ENCODE measurements around the gene KRT1. TPM values are rescaled to one million over a fixed set of nuclear protein-coding genes. Genes with fewer than 3 reads are reported as not detected.

KRT1 gene
- total RNA-seq, 2 donors from 2014 or later = 3.5 TPM; not detected in 1

DNA sequence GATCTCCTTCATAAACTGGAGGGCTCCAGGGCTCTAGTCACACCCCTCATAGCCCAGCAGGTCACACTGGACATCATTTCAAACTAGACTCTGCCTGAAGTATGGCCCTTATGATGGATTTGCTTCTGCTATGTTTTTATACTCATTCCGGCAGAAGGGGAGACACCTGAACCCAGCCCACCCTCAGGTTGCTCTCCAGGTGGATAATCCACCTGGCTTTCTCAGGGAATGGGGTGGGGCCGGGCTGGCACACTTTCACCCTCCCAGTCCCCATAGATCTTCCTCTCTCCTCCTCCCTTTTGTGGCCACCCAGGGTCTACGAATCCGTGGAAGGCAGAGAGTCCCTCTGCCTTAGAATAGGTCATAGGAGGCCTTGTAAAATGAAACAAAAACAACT lies 52.1 kb downstream of the KRT1 start:
- H3K9me3 ChIP-seq = no peaks in the 10 kb centered on the region
- H3K4me1 ChIP-seq (ENCODE audit: control insufficient read depth in 1 of 2, low read depth in 2 of 2) = no peaks in the 10 kb centered on the region
- no peak for DNase-seq (ENCODE audit: low spot score)

DNA sequence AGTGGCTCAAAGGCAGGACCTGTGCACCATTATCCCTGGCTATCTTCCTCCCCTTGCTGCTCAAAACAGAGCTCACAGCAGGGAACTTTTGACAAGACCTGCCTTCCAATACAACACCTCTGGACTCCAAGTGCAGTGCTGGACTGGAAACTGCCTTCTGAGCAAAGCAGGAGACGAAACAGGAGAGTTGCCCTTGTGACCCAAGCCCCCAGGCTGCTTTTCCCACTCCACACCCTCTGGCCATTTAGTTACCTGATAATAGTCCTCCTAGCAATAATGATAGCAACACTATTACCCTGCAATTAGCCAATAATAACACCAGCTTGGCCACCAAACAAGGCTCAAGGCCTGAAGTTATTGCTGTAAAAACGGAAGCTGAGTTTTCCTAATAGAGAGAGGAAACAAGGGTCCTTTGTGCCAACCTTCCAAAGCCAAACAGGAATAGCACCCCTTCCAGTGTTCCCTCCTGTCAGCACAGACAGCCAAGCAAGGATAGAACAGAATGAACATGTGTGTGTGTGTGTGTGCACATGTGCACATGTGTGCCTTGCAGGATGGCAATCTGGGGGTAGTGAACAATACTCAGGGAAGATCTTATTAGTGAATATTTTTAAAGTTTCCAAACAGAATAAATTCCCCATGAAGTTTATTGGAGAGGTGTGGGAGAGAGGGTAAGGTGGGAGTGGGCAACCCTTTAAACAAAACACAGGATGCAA lies 52.7 kb downstream of the KRT1 start:
- no peaks in the 10 kb centered on the region for H3K27me3 ChIP-seq (replicated peaks; ENCODE audit: insufficient read depth)
- no peak for DNase-seq (ENCODE audit: low spot score)
- TF ChIP-seq, protein P1, sequence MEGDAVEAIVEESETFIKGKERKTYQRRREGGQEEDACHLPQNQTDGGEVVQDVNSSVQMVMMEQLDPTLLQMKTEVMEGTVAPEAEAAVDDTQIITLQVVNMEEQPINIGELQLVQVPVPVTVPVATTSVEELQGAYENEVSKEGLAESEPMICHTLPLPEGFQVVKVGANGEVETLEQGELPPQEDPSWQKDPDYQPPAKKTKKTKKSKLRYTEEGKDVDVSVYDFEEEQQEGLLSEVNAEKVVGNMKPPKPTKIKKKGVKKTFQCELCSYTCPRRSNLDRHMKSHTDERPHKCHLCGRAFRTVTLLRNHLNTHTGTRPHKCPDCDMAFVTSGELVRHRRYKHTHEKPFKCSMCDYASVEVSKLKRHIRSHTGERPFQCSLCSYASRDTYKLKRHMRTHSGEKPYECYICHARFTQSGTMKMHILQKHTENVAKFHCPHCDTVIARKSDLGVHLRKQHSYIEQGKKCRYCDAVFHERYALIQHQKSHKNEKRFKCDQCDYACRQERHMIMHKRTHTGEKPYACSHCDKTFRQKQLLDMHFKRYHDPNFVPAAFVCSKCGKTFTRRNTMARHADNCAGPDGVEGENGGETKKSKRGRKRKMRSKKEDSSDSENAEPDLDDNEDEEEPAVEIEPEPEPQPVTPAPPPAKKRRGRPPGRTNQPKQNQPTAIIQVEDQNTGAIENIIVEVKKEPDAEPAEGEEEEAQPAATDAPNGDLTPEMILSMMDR (IDR thresholded peaks at IDR 0.05) = no peak

More for the DNA sequence above, 52.1 kb downstream of the KRT1 start:
- no peaks in the 10 kb centered on the region for H3K36me3 ChIP-seq
- H3K27ac ChIP-seq = no peak overlapping the region
- no peaks in the 10 kb centered on the region for H3K27me3 ChIP-seq (replicated peaks; ENCODE audit: insufficient read depth)
- TF ChIP-seq, protein P1 (IDR thresholded peaks at IDR 0.05) = no peak
- H3K4me3 ChIP-seq = no peak overlapping the region
- no peak for ATAC-seq (ENCODE audit: insufficient number of reproducible peaks, low FRiP score, low read depth)

More for the DNA sequence above, 52.7 kb downstream of the KRT1 start:
- H3K27ac ChIP-seq = no peak overlapping the region
- no peaks in the 10 kb centered on the region for H3K36me3 ChIP-seq
- no peak overlapping the region for H3K4me3 ChIP-seq
- no peak for ATAC-seq (ENCODE audit: insufficient number of reproducible peaks, low FRiP score, low read depth)
- H3K9me3 ChIP-seq = no peaks in the 10 kb centered on the region
- H3K4me1 ChIP-seq (ENCODE audit: control insufficient read depth in 1 of 2, low read depth in 2 of 2) = no peaks in the 10 kb centered on the region

Other genes starting within 250 kb of the KRT1 start
- not detected for gene KRT75, start 246.0 kb downstream of the KRT1 start, total RNA-seq
- gene KRT6B, start 228.3 kb downstream of the KRT1 start, total RNA-seq = under 1 TPM in 1 of 2 donors, not detected in 1; 0.41 TPM
- gene KRT6C, start 206.6 kb downstream of the KRT1 start, total RNA-seq = not detected
- under 1 TPM in 1 of 2 donors, not detected in 1; 0.68 TPM for gene KRT6A, start 187.2 kb downstream of the KRT1 start, total RNA-seq
- 1 to 10 TPM in 1 of 2 donors, not detected in 1; 7.6 TPM for gene KRT5, start 160.0 kb downstream of the KRT1 start, total RNA-seq
- not detected for gene KRT71, start 127.3 kb downstream of the KRT1 start, total RNA-seq
- not detected for gene KRT74, start 106.6 kb downstream of the KRT1 start, total RNA-seq
- gene KRT72, start 78.9 kb downstream of the KRT1 start, total RNA-seq = not detected
- gene KRT73, start 61.8 kb downstream of the KRT1 start, total RNA-seq = not detected
- gene KRT2, start 28.2 kb downstream of the KRT1 start, total RNA-seq = 1 to 10 TPM in 1 of 2 donors, not detected in 1; 1.4 TPM
- under 1 TPM in 1 of 2 donors, not detected in 1; 0.41 TPM for gene KRT77, start 23.1 kb upstream of the KRT1 start, total RNA-seq
- gene KRT76, start 96.9 kb upstream of the KRT1 start, total RNA-seq = not detected
- gene KRT3, start 115.7 kb upstream of the KRT1 start, total RNA-seq = not detected
- not detected for gene KRT4, start 133.7 kb upstream of the KRT1 start, total RNA-seq
- gene KRT79, start 153.9 kb upstream of the KRT1 start, total RNA-seq = not detected
- gene KRT78, start 168.6 kb upstream of the KRT1 start, total RNA-seq = not detected
- gene KRT8, start 224.7 kb upstream of the KRT1 start, total RNA-seq = 100 to 1,000 TPM; 130 to 175 TPM

Data from thoracic aorta (tissue), 2 donors.